ENCODE results near the gene TPPP. TPM values are rescaled to one million over a fixed set of nuclear protein-coding genes. Genes with fewer than 3 reads are reported as not detected.

Gene TPPP
- total RNA-seq, 2 experiments from 2014 or later = 0.18 to 0.20 TPM

DNA sequence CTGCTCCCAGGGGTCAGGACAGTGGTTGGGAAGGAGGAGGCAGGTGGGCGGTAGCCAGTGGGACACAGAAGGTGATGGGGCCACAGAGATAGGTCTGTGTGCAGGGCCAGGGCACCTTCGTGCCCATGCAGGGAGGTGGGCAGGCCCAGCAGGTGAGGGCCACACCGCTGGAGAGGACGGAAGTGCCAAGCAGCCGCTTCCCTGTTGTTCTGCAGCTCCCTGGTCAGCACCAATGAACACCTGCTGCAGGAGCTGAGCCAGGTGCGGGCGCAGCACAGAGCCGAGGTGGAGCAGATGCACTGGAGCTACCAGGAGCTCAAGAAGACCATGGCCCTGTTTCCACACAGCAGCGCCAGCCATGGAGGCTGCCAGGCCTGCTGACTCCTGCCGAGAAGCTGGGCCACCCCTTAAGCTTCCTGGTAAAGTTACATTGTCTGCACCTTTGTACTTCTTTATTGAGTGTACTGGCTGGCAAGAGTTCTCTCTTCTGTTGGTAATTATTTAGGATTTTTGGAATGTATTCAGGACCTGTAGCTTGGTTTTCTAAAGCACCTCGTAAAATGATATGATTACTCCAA is 40.3 kb downstream of the TPPP start:
- Mint-ChIP-seq H3K4me1 (ENCODE audit: low read depth) (no peaks in the 10 kb centered on the region), H3K27me3 (no peaks in the 10 kb centered on the region), H3K27ac (no peak overlapping the region), H3K36me3 (ENCODE audit: low read depth) (peaks cover 18% of the 10 kb centered on the region), H3K4me3 (no peak overlapping the region), H3K9me3 (no peaks in the 10 kb centered on the region)
- TF ChIP-seq CTCF (IDR thresholded peaks at IDR 0.05) = no peak
- CTCF ChIA-PET = interaction anchor here (1.2 kb wide), 1 partner anchor 206 kb away, joined by 3 read pairs; no protein-coding TSS in a partner anchor
- DNase-seq = no peak
- POLR2A ChIA-PET = no interaction called here
- intact Hi-C loops (cut with micrococcal nuclease) = no loop called here
- ATAC-seq = no peak

DNA sequence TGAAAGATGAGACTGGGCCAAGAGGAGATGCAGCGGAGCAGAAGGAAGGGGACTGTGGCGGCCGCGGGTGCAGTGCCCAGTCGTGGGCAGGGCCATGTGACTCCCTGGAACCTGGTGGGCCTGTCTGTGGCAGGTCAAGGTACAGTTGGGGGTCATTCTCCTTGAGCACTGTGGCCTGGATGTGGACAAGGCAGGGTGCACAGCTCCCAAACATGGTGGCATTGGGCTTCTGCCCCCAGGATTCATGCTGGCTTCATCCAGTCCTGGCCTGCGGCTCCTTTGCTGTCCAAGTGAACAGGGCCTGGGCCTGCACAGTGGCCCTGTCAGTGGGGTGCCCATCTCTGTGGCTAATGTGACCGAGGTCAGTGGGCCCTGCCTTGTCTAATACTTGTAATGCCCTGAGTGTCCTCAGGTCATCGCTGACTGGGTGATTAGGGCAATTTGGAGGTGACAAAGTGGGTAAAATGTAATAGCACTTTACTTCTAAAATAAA is 41.1 kb downstream of the TPPP start:
- ChIA-PET CTCF (no interaction called here), POLR2A (no interaction called here)
- no peaks in the 10 kb centered on the region for H3K9me3 Mint-ChIP-seq
- no peak overlapping the region for H3K27ac Mint-ChIP-seq
- intact Hi-C loops (cut with micrococcal nuclease) = no loop called here
- H3K27me3 Mint-ChIP-seq = no peaks in the 10 kb centered on the region
- H3K4me1 Mint-ChIP-seq (ENCODE audit: low read depth) = no peaks in the 10 kb centered on the region
- DNase-seq (no peak), ATAC-seq (no peak)
- no peak for TF ChIP-seq CTCF (IDR thresholded peaks at IDR 0.05)
- H3K36me3 Mint-ChIP-seq (ENCODE audit: low read depth) = peaks cover 13% of the 10 kb centered on the region
- no peak overlapping the region for H3K4me3 Mint-ChIP-seq

DNA sequence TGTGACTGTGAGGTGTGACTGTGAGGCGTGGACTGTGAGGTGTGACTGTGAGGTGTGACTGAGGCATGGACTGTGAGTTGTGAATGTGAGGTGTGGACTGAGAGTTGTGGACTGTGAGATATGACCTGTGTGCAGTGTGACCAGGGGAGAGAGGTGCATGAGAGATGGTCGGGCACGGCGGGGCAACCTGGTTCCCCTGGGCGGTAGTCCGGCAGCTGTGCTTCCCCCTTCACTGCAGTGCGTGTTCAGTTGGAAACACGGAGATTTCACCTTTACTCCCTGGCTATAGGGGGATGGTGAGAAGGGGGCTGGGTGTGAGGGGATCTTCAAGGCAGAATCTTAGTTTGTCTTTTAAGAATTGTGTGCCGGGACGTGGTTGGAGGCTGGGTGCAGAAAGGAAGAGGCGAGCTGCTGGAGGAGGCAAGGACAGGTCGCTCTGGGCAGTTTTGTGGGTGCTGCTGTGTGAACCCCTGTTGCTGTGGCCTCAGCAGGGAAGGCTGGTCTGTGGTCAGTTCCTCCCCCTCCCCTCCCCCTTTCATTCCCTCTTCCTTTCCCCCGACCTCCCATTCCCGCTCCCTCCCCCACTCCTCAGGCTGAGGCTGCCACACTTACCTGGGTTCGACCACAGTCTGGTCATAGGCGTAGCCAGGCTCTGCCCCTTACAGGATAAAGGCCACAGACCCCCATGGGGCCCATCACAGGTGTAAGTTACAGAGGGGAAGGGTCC is 41.7 kb downstream of the TPPP start:
- H3K4me1 Mint-ChIP-seq (ENCODE audit: low read depth) = no peaks in the 10 kb centered on the region
- H3K27ac Mint-ChIP-seq = no peak overlapping the region
- H3K36me3 Mint-ChIP-seq (ENCODE audit: low read depth) = peaks cover 10% of the 10 kb centered on the region
- ATAC-seq = no peak
- POLR2A ChIA-PET = no interaction called here
- intact Hi-C loops (cut with micrococcal nuclease) = no loop called here
- no peak for DNase-seq
- no peaks in the 10 kb centered on the region for H3K27me3 Mint-ChIP-seq
- no peaks in the 10 kb centered on the region for H3K9me3 Mint-ChIP-seq
- TF ChIP-seq CTCF (IDR thresholded peaks at IDR 0.05) = no peak
- CTCF ChIA-PET = no interaction called here
- H3K4me3 Mint-ChIP-seq = no peak overlapping the region

- ATAC-seq = no peak
- no peak overlapping the region for H3K27ac Mint-ChIP-seq
- no peak overlapping the region for H3K4me3 Mint-ChIP-seq
- TF ChIP-seq CTCF (IDR thresholded peaks at IDR 0.05) = no peak
- no peaks in the 10 kb centered on the region for H3K27me3 Mint-ChIP-seq
- CTCF ChIA-PET = interaction anchor here (0.6 kb wide), 2 partner anchors 214 to 1006 kb away, joined by 3 read pairs; no protein-coding TSS in a partner anchor
- POLR2A ChIA-PET = no interaction called here
- no peak for DNase-seq
- intact Hi-C loops (cut with micrococcal nuclease) = no loop called here
- peaks cover 8% of the 10 kb centered on the region for H3K36me3 Mint-ChIP-seq (ENCODE audit: low read depth)
- no peaks in the 10 kb centered on the region for H3K4me1 Mint-ChIP-seq (ENCODE audit: low read depth)
- H3K9me3 Mint-ChIP-seq = no peaks in the 10 kb centered on the region
These were observed 45.4 kb downstream of the TPPP start for GRCh38 chr5:647727-648126.

- intact Hi-C loops (cut with micrococcal nuclease) = no loop called here
- Mint-ChIP-seq H3K4me1 (ENCODE audit: low read depth) (no peaks in the 10 kb centered on the region), H3K4me3 (no peak overlapping the region), H3K9me3 (no peaks in the 10 kb centered on the region), H3K36me3 (ENCODE audit: low read depth) (peaks cover 8% of the 10 kb centered on the region), H3K27me3 (no peaks in the 10 kb centered on the region), H3K27ac (no peak overlapping the region)
- ATAC-seq (no peak), DNase-seq (no peak)
- ChIA-PET POLR2A (no interaction called here), CTCF (interaction anchor here (0.6 kb wide), 2 partner anchors 214 to 1006 kb away, joined by 3 read pairs; no protein-coding TSS in a partner anchor)
- no peak for TF ChIP-seq CTCF (IDR thresholded peaks at IDR 0.05)
These were observed 45.8 kb downstream of the TPPP start for GRCh38 chr5:647311-647710.
